GM19023 (cell line): ENCODE data around the gene PCF11.
A peak's percentile ranks its signal among the peaks of the same experiment; 100 is the strongest.
"Not testable (repeated sequence)": the region's sequence is repeated elsewhere in the genome, so short reads cannot be mapped to it uniquely, and the experiment has no call there.

Experiments used
- ATAC-seq: cut with Tn5 transposase; IDR thresholded peaks from one replicate; pipeline ENCODE4 v1.9.1; 2021; ENCODE audit warnings: mild to moderate bottlenecking, moderate library complexity; ENCODE audit not compliant: unreplicated experiment

Gene PCF11

GRCh38 chr11:83156996-83157593 lies at the start of gene PCF11:
PCF11 (plus strand) TSS chr11:83157131; CDS start chr11:83157440, 309 bp downstream.
- peak; percentile 8 for ATAC-seq

GRCh38 chr11:83112886-83113285 lies 44.0 kb upstream of the PCF11 start:
- no peak for ATAC-seq

GRCh38 chr11:83115026-83115425 lies 41.9 kb upstream of the PCF11 start:
- no peak for ATAC-seq

- no peak for ATAC-seq
Observed at GRCh38 chr11:83115551-83115950, 41.4 kb upstream of the PCF11 start.

- ATAC-seq, result no peak
Observed at GRCh38 chr11:83116015-83116641, 40.8 kb upstream of the PCF11 start.

- no peak for ATAC-seq
Observed at GRCh38 chr11:83118814-83119213, 38.1 kb upstream of the PCF11 start.

- no peak for ATAC-seq
Observed at GRCh38 chr11:83119216-83119615, 37.7 kb upstream of the PCF11 start.

GRCh38 chr11:83120327-83120726 lies 36.6 kb upstream of the PCF11 start:
- no peak for ATAC-seq

GRCh38 chr11:83122050-83122449 lies 34.9 kb upstream of the PCF11 start:
- no peak for ATAC-seq

- no peak for ATAC-seq
Observed at GRCh38 chr11:83122766-83123165, 34.2 kb upstream of the PCF11 start.

- no peak for ATAC-seq
Observed at GRCh38 chr11:83124636-83125424, 32.1 kb upstream of the PCF11 start.

GRCh38 chr11:83125577-83125976 lies 31.4 kb upstream of the PCF11 start:
- ATAC-seq, result no peak

GRCh38 chr11:83127310-83127637 lies 29.7 kb upstream of the PCF11 start:
- ATAC-seq, result no peak

GRCh38 chr11:83132191-83132590 lies 24.7 kb upstream of the PCF11 start:
- no peak for ATAC-seq

GRCh38 chr11:83133266-83133665 lies 23.7 kb upstream of the PCF11 start:
- ATAC-seq, result not testable (repeated sequence)

GRCh38 chr11:83139310-83139709 lies 17.6 kb upstream of the PCF11 start:
- ATAC-seq, result no peak

GRCh38 chr11:83140691-83141455 lies 16.1 kb upstream of the PCF11 start:
- ATAC-seq, result peak; percentile 90

- ATAC-seq, result no peak
Observed at GRCh38 chr11:83147895-83148294, 9.0 kb upstream of the PCF11 start.

GRCh38 chr11:83150450-83150849 lies 6.5 kb upstream of the PCF11 start:
- no peak for ATAC-seq

- ATAC-seq, result no peak
Observed at GRCh38 chr11:83151274-83151977, 5.5 kb upstream of the PCF11 start.

- no peak for ATAC-seq
Observed at GRCh38 chr11:83152264-83152663, 4.7 kb upstream of the PCF11 start.
